GM21786 (cell line): ENCODE results near the gene DNAH9.

Source experiments
- ATAC-seq: cut with Tn5 transposase; IDR thresholded peaks from one replicate; pipeline ENCODE4 v1.9.1; 2021; ENCODE audit not compliant: unreplicated experiment

The DNAH9 gene

GRCh38 chr17:11836508-11836907, 238.2 kb downstream of the DNAH9 start:
- no peak for ATAC-seq

GRCh38 chr17:11840052-11840451, 241.8 kb downstream of the DNAH9 start:
- ATAC-seq = no peak

GRCh38 chr17:11840831-11841230, 242.6 kb downstream of the DNAH9 start:
- no peak for ATAC-seq

- ATAC-seq = no peak
These were observed 250.1 kb downstream of the DNAH9 start for GRCh38 chr17:11848330-11848729.

- ATAC-seq = no peak
These were observed 254.0 kb downstream of the DNAH9 start for GRCh38 chr17:11852231-11852630.

- no peak for ATAC-seq
These were observed 254.6 kb downstream of the DNAH9 start for GRCh38 chr17:11852912-11853311.

- no peak for ATAC-seq
These were observed 255.3 kb downstream of the DNAH9 start for GRCh38 chr17:11853321-11854151.

- ATAC-seq = no peak
These were observed 257.0 kb downstream of the DNAH9 start for GRCh38 chr17:11855306-11855705.

GRCh38 chr17:11857006-11857405, 258.7 kb downstream of the DNAH9 start:
- ATAC-seq = no peak

GRCh38 chr17:11869680-11870394, 271.6 kb downstream of the DNAH9 start:
- ATAC-seq = no peak

GRCh38 chr17:11871773-11872172, 273.5 kb downstream of the DNAH9 start:
- ATAC-seq = no peak

GRCh38 chr17:11874756-11875155, 276.5 kb downstream of the DNAH9 start:
- no peak for ATAC-seq

- no peak for ATAC-seq
These were observed 282.4 kb downstream of the DNAH9 start for GRCh38 chr17:11880714-11881113.

GRCh38 chr17:11882716-11883115, 284.4 kb downstream of the DNAH9 start:
- no peak for ATAC-seq

- ATAC-seq = no peak
These were observed 286.8 kb downstream of the DNAH9 start for GRCh38 chr17:11885051-11885450.

- no peak for ATAC-seq
These were observed 291.0 kb downstream of the DNAH9 start for GRCh38 chr17:11889266-11889665.

GRCh38 chr17:11893862-11894261, 295.6 kb downstream of the DNAH9 start:
- no peak for ATAC-seq

- ATAC-seq = no peak
These were observed 297.9 kb downstream of the DNAH9 start for GRCh38 chr17:11896199-11896598.

GRCh38 chr17:11898526-11899235, 300.4 kb downstream of the DNAH9 start:
- ATAC-seq = no peak

GRCh38 chr17:11899537-11899942, 301.3 kb downstream of the DNAH9 start:
- no peak for ATAC-seq

GRCh38 chr17:11900041-11900476, 301.8 kb downstream of the DNAH9 start:
- no peak for ATAC-seq

- ATAC-seq = no peak
These were observed 302.4 kb downstream of the DNAH9 start for GRCh38 chr17:11900655-11901054.
